Smooth muscle cell (in vitro differentiated cells): ENCODE measurements around the gene ACTR5. TPM values are rescaled to one million over a fixed set of nuclear protein-coding genes. Genes with fewer than 3 reads are reported as not detected.

ENCODE experiments used
- DNase-seq: peaks from one replicate; lab custom pipeline; 2025; ENCODE audit not compliant: unreplicated experiment; lab: John Stamatoyannopoulos, UW
- H2AFZ ChIP-seq: fragments of 200-600 bp; sonication (generic); 2 replicates; pipeline ENCODE4 v1.6.0; 2016; ENCODE audit warnings: antibody characterized with exemption, low read depth, mild to moderate bottlenecking
- H3F3A ChIP-seq: fragments of 200-600 bp; sonication (generic); 2 replicates; pipeline ENCODE4 v1.6.0; 2017; ENCODE audit warnings: antibody characterized with exemption, low read depth
- H3K27ac ChIP-seq: fragments of 200-600 bp; sonication (generic); 2 replicates; pipeline ENCODE4 v1.5.1; 2016; ENCODE audit warnings: low read depth, mild to moderate bottlenecking
- H3K27me3 ChIP-seq: fragments of 200-600 bp; sonication (generic); 2 replicates; pipeline ENCODE4 v1.6.1; 2016; ENCODE audit warnings: low read depth, mild to moderate bottlenecking
- H3K36me3 ChIP-seq: fragments of 200-600 bp; sonication (generic); 2 replicates; pipeline ENCODE4 v1.5.1; 2016; ENCODE audit warnings: low read depth
- H3K4me1 ChIP-seq: fragments of 200-600 bp; sonication (generic); 2 replicates; pipeline ENCODE4 v1.5.1; 2016; ENCODE audit warnings: low read depth
- H3K4me2 ChIP-seq: fragments of 200-600 bp; sonication (generic); 2 replicates; pipeline ENCODE4 v1.6.0; 2016; ENCODE audit warnings: mild to moderate bottlenecking
- H3K4me3 ChIP-seq: fragments of 200-600 bp; sonication (generic); 2 replicates; pipeline ENCODE4 v1.5.1; 2016; ENCODE audit warnings: mild to moderate bottlenecking
- H3K79me2 ChIP-seq: fragments of 200-600 bp; sonication (generic); 2 replicates; pipeline ENCODE4 v1.6.0; 2016; ENCODE audit warnings: low read depth, mild to moderate bottlenecking
- H3K9ac ChIP-seq: fragments of 200-600 bp; sonication (generic); 2 replicates; pipeline ENCODE4 v1.6.0; 2016; ENCODE audit warnings: low read depth
- H3K9me3 ChIP-seq: fragments of 200-600 bp; sonication (generic); replicated peaks from 2 replicates; pipeline ENCODE4 v1.5.1; 2016; ENCODE audit warnings: low read depth
- H4K20me1 ChIP-seq: fragments of 200-600 bp; sonication (generic); 2 replicates; pipeline ENCODE4 v1.6.0; 2016; ENCODE audit warnings: low read depth
- WGBS: methylation state at CpG from one replicate; pipeline ENCODE4 v1.1.7; 2016; ENCODE audit warnings: low lambda C conversion rate; 5-methylcytosine and 5-hydroxymethylcytosine counted together
- polyA plus RNA-seq: library from polyadenylated mRNA; unstranded; fragments of >200 nt; fragmentation: Nextera tagmentation; extraction: Ambion mirVana; gene quantifications from 2 replicates; pipeline ENCODE4 v1.2.1, GENCODE V29; 2016
- total RNA-seq: library from RNA; depleted of rRNA; stranded (reverse); fragments of >200 nt; gene quantifications from 2 replicates; pipeline ENCODE4 v1.2.3, GENCODE V29; 2014
- TF ChIP-seq, protein P1 (sequence below): fragments of 200-600 bp; sonication (generic); IDR thresholded peaks from 2 replicates; pipeline ENCODE4 v1.5.1; 2017; ENCODE audit warnings: borderline replicate concordance, mild to moderate bottlenecking, antibody characterized with exemption; ENCODE audit not compliant: insufficient read depth, poor library complexity, severe bottlenecking

Gene ACTR5
- total and polyA plus RNA-seq, 2 experiments from 2014 or later: 6.9 to 9.8 TPM

- Histone ChIP-seq H4K20me1 (peaks cover 6% of the 10 kb centered on the region), H3K9ac (no peak overlapping the region), H3K27me3 (no peaks in the 10 kb centered on the region), H3K79me2 (no peaks in the 10 kb centered on the region), H2AFZ (no peak overlapping the region), H3F3A (no peaks in the 10 kb centered on the region), H3K27ac (no peak overlapping the region), H3K36me3 (no peaks in the 10 kb centered on the region), H3K4me1 (no peaks in the 10 kb centered on the region), H3K4me2 (no peak overlapping the region), H3K9me3 (no peaks in the 10 kb centered on the region), H3K4me3 (no peak overlapping the region)
- no peak for DNase-seq
- WGBS: 94% methylated on average over 13 of the region's 13 CpGs
- TF ChIP-seq, protein P1, sequence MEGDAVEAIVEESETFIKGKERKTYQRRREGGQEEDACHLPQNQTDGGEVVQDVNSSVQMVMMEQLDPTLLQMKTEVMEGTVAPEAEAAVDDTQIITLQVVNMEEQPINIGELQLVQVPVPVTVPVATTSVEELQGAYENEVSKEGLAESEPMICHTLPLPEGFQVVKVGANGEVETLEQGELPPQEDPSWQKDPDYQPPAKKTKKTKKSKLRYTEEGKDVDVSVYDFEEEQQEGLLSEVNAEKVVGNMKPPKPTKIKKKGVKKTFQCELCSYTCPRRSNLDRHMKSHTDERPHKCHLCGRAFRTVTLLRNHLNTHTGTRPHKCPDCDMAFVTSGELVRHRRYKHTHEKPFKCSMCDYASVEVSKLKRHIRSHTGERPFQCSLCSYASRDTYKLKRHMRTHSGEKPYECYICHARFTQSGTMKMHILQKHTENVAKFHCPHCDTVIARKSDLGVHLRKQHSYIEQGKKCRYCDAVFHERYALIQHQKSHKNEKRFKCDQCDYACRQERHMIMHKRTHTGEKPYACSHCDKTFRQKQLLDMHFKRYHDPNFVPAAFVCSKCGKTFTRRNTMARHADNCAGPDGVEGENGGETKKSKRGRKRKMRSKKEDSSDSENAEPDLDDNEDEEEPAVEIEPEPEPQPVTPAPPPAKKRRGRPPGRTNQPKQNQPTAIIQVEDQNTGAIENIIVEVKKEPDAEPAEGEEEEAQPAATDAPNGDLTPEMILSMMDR: no peak
Measured at GRCh38 chr20:38754924-38755323, 6.7 kb downstream of the ACTR5 start.

GRCh38 chr20:38755324-38755910 lies 7.2 kb downstream of the ACTR5 start:
- Histone ChIP-seq H3K4me1 (no peaks in the 10 kb centered on the region), H4K20me1 (peaks cover 6% of the 10 kb centered on the region), H3K79me2 (no peaks in the 10 kb centered on the region), H3K27me3 (no peaks in the 10 kb centered on the region), H3K9ac (no peak overlapping the region), H3K4me3 (no peak overlapping the region), H3F3A (no peaks in the 10 kb centered on the region), H3K36me3 (no peaks in the 10 kb centered on the region), H3K27ac (no peak overlapping the region), H2AFZ (no peak overlapping the region), H3K4me2 (no peak overlapping the region), H3K9me3 (no peaks in the 10 kb centered on the region)
- WGBS: 82% methylated on average over 6 of the region's 6 CpGs
- no peak for DNase-seq
- TF ChIP-seq, protein P1: no peak

GRCh38 chr20:38757145-38757775 lies 9.0 kb downstream of the ACTR5 start:
- Histone ChIP-seq H3K4me1 (no peaks in the 10 kb centered on the region), H3K27ac (no peak overlapping the region), H4K20me1 (no peaks in the 10 kb centered on the region), H3K79me2 (no peaks in the 10 kb centered on the region), H3K9me3 (no peaks in the 10 kb centered on the region), H2AFZ (no peak overlapping the region), H3K27me3 (no peaks in the 10 kb centered on the region), H3K36me3 (no peaks in the 10 kb centered on the region), H3K4me2 (no peak overlapping the region), H3K4me3 (no peak overlapping the region), H3F3A (no peaks in the 10 kb centered on the region), H3K9ac (no peak overlapping the region)
- TF ChIP-seq, protein P1: no peak
- no peak for DNase-seq
- WGBS: 88% methylated on average over 7 of the region's 7 CpGs

- DNase-seq: no peak
- H3K27me3 ChIP-seq: no peaks in the 10 kb centered on the region
- no peaks in the 10 kb centered on the region for H3K4me1 ChIP-seq
- H3K79me2 ChIP-seq: no peaks in the 10 kb centered on the region
- WGBS: 99% methylated on average over 7 of the region's 7 CpGs
- TF ChIP-seq, protein P1: no peak
- no peaks in the 10 kb centered on the region for H3K9me3 ChIP-seq
- no peak overlapping the region for H3K4me2 ChIP-seq
- H2AFZ ChIP-seq: no peak overlapping the region
- H3K4me3 ChIP-seq: no peak overlapping the region
- no peaks in the 10 kb centered on the region for H3F3A ChIP-seq
- no peaks in the 10 kb centered on the region for H3K36me3 ChIP-seq
- H3K27ac ChIP-seq: no peak overlapping the region
- H3K9ac ChIP-seq: no peak overlapping the region
- H4K20me1 ChIP-seq: no peaks in the 10 kb centered on the region
Measured at GRCh38 chr20:38759106-38759505, 10.8 kb downstream of the ACTR5 start.
